COLO668 (cell line): ENCODE measurements around the gene SREBF1.

Experiments used
- DNase-seq: peaks from one replicate; lab custom pipeline; 2025; ENCODE audit not compliant: unreplicated experiment; lab: John Stamatoyannopoulos, UW

Gene SREBF1

DNA sequence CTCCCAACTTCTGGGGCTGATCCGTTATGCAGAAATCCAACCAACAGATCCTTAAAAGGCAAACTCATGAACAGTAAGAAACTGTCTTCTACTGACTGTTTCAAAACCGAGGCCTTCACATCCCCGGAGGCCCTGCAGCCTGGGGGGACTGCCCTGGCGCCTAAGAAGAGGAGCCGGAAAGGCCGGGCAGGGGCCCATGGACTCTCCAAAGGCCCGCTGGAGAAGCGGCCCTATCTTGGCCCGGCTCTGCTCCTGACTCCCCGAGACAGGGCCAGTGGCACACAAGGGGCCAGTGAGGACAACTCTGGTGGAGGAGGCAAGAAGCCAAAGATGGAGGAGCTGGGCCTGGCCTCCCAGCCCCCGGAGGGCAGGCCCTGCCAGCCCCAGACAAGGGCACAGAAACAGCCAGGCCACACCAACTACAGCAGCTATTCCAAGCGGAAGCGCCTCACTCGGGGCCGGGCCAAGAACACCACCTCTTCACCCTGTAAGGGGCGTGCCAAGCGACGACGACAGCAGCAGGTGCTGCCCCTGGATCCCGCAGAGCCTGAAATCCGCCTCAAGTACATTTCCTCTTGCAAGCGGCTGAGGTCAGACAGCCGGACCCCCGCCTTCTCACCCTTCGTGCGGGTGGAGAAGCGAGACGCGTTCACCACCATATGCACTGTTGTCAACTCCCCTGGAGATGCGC, 39.5 kb downstream of the SREBF1 start:
- DNase-seq, result no peak

DNA sequence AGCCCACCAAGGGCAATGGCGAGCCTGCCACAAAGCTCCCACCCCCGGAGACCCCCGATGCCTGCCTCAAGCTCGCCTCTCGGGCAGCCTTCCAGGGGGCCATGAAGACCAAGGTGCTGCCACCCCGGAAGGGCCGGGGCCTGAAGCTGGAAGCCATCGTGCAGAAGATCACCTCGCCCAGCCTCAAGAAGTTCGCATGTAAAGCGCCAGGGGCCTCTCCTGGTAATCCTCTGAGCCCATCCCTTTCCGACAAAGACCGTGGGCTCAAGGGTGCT, 40.1 kb downstream of the SREBF1 start:
- DNase-seq, result no peak

GRCh38 chr17:17795946-17796786, 40.6 kb downstream of the SREBF1 start:
- DNase-seq, result no peak

DNA sequence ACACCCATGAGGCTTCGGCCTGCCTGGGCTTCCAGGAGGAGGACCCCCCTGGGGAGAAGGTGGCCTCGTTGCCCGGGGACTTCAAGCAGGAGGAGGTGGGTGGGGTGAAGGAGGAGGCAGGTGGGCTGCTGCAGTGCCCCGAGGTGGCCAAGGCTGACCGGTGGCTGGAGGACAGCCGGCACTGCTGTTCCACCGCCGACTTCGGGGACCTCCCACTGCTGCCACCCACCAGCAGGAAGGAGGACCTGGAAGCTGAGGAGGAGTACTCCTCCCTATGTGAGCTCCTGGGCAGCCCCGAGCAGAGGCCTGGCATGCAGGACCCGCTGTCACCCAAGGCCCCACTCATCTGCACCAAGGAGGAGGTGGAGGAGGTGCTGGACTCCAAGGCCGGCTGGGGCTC, 41.5 kb downstream of the SREBF1 start:
- no peak for DNase-seq

DNA sequence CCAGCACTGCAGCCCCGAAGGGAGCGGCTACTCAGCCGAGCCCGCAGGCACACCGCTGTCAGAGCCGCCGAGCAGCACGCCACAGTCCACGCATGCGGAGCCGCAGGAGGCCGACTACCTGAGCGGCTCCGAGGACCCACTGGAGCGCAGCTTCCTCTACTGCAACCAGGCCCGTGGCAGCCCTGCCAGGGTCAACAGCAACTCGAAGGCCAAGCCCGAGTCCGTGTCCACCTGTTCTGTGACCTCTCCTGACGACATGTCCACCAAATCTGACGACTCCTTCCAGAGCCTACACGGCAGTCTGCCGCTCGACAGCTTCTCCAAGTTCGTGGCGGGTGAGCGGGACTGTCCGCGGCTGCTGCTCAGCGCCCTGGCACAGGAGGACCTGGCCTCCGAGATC, 42.4 kb downstream of the SREBF1 start:
- DNase-seq, result no peak

DNA sequence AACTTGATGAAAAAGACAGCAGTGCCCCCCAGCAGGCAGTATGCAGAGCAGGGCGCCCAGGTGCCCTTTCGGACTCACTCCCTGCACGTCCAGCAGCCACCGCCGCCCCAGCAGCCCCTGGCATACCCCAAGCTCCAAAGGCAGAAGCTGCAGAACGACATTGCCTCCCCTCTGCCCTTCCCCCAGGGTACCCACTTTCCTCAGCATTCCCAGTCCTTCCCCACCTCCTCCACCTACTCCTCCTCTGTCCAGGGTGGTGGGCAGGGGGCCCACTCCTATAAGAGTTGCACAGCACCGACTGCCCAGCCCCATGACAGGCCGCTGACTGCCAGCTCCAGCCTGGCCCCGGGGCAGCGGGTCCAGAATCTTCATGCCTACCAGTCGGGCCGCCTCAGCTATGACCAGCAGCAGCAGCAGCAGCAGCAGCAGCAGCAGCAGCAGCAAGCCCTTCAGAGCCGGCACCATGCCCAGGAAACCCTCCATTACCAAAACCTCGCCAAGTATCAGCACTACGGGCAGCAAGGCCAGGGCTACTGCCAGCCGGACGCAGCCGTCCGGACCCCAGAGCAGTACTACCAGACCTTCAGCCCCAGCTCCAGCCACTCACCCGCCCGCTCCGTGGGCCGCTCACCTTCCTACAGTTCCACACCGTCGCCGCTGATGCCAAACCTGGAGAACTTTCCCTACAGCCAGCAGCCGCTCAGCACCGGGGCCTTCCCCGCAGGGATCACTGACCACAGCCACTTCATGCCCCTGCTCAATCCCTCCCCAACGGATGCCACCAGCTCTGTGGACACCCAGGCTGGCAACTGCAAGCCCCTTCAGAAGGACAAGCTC, 43.2 kb downstream of the SREBF1 start:
- no peak for DNase-seq

DNA sequence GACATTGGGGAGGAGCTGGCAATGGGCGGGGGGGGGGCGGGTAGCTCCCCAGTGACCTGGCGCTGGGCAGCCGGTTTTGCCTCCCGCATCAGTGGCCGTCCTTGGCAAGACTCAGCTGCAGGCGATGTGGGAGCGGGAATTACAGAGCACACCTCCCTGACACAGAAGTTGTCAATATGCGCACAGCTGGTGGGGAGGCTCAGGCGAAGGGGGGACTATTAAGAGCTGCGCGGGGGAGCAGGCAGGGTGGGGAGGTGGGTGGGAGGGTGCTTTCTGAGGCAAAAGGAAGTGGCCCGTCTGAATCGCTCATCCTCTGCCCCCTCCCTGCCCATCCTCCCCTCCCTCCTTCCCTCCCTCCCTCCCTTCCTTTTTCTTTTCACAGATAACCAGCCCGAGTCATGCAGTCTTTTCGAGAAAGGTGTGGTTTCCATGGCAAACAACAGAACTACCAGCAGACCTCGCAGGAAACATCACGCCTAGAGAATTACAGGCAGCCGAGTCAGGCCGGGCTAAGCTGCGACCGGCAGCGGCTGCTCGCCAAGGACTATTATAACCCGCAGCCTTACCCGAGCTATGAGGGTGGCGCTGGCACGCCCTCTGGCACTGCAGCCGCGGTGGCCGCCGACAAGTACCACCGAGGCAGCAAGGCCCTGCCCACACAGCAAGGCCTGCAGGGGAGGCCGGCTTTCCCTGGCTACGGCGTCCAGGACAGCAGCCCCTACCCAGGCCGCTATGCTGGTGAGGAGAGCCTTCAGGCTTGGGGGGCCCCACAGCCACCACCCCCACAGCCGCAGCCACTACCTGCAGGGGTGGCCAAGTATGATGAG, 44.0 kb downstream of the SREBF1 start:
- peak; percentile 4 for DNase-seq

- DNase-seq, result no peak
Observed at GRCh38 chr17:17792037-17792550, 44.7 kb downstream of the SREBF1 start.

DNA sequence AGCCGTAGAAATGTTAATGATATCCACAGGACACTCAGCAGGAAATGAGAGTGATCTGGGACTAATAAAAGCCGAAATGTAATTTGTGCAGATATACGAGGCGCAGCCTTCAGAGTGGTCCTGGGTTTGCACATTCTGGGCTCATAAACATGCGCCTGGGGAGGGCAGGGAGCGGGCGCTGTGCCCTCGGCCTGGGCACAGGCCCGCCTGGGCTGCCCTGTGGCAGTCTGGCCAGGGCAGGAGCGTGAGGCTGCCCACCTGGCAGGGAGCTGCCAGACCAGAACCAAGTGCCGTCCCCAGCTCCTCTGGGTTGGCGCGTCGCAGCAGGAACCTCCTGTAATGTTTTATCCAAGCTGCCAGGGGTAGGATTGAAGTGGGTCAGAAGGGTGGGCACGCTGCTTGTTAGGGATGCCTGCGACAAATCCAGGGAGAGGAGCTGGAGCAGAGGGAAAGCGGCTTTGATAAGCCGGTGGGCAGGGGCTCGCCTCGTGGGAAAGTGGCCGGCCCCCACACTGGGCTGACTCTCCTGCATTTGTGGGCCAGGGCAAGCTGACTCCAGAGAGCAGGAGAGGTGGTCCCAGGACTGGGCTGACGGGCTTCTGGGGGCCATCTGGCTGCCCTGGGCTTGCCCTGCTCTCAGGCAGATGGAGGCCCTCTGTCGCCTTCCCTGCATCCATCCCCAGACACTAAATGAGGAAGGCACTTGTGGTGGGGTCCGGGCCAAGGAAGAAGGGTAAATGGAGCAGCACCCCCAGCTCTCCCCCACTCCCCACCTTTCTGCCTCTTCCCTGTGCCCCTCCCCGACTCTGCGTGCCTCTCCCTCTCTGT, 45.9 kb downstream of the SREBF1 start:
- DNase-seq, result no peak

- DNase-seq, result no peak
Observed at GRCh38 chr17:17789828-17790636, 46.8 kb downstream of the SREBF1 start.

GRCh38 chr17:17789410-17789809, 47.4 kb downstream of the SREBF1 start:
- no peak for DNase-seq

GRCh38 chr17:17788967-17789366, 47.8 kb downstream of the SREBF1 start:
- no peak for DNase-seq

- DNase-seq, result peak; percentile 2
Observed at GRCh38 chr17:17787568-17787967, 49.2 kb downstream of the SREBF1 start.

DNA sequence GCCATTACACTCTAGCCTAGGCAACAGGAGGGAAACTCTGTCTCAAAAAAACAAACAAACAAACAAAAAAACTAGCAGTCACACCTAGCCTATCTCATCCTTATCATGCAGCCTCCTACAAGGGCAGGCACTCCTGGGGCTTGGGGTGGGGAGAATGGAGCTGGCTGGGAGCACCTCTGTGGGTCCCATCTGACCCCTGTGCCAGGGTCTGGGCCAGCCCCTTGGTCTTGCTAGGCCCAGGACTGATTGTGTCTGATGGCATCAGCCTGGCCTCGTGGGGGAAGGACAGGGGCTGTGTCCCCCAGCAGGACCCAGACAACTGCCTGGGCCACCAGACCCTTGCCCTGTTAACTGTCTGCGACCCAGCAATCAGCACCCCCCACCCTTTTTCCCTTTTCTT, 49.8 kb downstream of the SREBF1 start:
- no peak for DNase-seq

DNA sequence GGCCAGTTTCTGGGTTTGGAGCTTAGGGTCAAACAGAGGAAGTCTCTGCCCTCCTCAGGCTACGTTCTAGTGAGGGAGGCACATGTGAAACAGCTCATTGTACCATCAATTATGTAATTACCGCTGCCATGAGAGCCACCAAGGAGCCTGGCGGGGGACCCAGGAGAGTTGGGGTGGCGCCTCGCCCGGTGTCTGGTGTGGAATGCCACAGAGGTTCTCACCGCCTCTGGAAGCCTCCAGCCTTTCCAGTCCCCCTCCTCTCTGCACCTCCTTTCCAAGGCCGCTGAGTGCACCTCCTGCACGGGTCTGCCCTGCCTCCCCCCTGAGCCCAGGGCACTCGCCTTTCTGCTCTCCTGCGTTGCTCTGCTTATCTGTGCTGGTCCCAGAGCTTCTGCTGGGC, 51.4 kb downstream of the SREBF1 start:
- no peak for DNase-seq

DNA sequence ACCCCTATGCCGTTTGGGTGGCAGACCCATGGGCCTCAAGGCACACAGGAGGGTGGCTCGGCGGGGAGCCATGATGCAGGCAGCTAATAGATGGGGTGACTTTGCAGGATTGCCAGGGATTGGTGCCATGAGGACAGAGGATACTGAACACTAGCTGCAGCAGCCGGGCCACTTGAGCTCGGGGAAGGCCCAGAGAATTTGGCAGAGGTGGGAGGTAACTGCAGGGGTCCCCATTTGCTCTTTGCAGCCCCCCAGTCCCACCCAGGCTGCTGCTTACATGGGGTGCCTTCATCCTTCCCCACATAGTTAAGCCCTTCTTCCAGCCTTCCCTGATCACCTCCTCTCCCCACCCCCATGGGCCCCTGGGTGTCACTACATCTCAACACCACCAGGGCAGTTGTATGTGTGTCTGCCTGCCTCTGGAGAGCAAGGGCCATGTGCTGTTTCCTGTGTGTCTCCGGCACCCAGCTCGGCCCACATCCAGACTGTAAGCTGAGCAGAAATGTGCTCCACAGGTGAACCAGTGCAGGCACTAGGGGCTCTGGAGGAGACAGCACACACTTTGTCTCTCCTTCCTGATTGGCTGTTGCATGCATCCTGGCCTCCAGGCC, 52.0 kb downstream of the SREBF1 start:
- DNase-seq, result peak; percentile 29

DNA sequence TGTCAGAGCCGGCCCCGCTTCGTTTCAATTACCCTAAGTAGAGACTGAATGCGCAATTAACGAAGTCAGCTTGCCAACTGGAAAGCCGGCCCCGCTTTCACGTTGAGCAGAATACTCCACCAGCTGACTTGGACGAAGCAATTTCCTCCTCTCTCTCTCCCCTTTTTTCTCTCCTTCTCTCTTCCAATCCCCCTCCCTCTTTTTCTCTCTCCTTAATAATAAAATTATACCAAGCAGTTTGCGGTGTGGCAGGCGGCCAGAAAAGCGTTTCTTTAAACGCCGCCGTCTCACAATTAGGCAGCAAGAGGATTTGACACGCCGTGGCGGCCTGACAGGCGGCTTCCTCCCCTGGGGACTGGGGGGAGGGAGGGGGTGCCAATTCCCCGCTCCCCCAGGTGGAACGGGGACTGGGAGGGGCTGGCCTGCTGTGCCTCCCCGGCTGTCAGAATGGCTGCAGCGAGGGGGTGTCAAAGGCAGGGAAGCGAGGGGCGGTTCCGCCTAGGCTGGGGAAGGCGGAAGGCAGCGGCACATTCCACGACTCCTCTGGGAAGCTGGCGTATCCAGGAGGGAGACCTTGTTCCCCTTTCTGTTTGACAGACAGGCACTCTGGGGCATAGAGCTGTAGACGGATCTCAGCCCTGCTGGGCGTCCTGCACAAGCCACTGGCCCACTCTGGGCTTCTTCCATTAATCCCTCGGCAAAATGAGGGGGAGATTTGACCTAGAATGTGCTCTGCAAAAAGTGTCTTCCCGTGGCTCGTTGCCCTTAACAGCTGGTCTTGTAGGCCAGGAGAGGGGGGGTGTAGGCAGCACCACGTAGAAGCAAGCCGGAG, 52.7 kb downstream of the SREBF1 start:
- DNase-seq, result peak; percentile 46
